NCI-H2081 treated with DMSO at 0.1 percent for 48 hours (cell line): ENCODE results near the gene PRKCSH.
A peak's percentile ranks its signal among the peaks of the same experiment; 100 is the strongest.

Source experiments
- DNase-seq: peaks from one replicate; lab custom pipeline; 2025; lab: John Stamatoyannopoulos, UW

The PRKCSH gene

DNA sequence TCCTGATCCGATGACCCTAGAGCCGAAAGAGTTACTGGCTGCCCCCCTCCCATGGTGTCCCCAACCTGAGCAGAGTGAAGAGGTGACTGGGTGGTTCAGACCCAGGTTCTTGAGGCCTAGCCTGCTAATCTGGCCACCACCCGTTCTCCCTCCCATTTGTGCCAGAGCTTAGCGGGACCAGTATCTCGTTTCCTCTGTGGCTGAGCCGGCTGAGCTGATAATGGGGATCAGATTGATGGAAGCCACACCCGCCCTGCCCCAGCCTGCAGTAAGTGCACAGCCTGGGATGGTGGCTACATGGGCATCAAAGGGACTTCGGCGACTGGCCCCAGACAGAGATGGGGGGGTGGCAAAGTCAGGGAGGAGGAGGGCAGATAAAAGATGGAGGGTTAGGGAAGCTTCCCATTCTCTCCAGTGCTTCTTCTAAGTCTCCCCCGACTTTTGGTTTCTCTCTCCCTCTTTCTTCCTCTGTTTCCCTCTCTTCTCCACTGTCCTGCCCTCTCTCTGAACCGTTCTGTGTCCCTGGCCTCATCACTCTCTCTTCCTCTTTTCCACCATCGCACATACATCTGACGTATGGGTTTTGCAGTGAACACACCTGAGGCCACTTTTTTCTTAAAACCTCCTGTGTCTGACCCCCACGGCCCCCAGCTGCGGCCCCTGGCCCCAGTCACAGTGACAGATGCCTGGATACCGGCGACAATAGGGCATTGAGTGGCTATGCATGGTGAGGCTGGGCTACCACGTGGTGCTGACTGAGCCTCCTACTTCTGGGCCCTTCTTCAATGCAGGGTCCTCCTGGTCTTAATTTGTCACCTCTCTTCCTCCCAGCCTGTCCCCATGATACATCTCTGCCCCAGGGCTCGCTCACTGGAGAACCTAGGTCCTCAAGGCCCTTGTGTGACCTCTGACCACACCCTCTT, 43.0 kb downstream of the PRKCSH start:
- no peak for DNase-seq

DNA sequence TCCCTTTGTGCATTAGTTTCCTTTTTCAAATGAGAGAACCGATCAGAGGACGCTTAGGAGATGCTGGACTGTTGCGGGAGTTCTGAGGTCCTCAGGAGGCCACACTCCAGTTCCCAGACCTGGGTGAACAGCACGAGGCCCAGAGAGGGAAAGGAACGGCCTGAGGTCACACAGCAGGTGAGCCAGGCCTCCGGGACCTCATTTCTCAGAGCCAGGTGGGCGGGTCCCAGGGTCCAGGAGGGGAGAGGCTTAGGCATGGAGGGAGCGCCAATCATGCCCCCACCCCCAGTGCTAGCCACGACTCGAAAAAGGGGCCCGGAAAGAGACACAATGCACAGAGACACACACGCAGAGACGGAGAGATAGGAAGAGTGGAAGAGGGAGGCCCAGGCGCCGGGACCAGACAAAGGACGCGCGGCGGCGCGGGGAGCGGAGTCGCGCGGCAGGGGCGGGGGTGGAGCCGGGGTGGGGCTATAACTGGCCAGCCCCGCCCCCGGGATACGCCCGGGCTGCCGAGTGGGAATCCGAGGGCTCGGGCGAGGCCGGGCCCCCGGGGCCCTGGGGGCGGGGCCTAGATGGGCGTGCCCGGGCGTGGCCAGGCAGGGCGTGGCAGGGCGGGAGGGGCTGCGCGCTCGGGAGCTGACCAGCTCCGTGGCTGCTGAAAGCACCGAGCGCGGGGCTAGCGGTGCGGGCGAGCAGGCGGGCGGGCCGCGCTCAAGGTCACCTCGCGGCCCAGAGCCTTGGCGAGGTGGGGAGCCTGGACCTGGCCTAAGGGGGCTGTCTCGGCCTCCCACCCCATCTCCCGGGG, 43.9 kb downstream of the PRKCSH start:
- DNase-seq = peak; percentile 7

DNA sequence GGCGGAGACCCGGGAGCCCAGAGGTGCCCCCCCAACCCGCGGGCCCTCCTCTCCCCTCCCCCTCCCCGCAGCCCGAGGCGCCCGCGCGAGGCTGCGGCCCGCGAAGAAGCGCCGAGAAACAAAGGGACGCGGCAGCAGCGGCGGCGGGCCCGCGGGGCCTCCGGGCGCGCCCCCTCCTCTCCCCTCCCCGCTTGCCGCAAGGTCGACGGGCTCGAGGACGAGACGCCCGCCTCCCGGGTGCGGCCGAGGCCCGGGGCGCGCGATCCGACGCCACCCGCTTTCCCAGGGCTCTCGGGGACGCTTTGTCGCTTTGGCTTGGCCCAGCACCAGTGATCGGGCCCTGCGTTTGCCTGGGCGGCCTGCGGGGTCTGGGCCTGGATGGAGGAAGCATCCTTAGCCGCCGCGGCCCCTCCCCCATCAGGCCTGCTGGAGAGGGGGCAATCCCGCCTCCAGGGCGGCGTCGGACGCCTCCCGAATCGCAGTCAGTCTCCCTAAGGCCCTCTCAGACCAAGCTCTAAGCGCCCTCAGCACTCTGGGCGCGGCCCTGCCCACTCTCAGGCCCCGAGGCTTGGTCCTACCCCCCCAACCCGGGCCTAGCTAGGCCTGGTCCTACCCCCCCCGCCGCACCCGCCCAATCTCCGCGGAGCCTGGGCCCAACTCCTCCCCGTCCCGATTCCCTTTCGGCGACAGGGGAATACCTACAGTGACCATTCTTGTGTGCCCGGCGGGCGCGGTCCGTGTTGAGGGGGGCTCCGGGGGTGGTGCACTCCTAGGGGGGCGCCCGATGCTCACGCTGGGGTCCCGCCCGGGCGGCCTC, 44.7 kb downstream of the PRKCSH start:
- DNase-seq = no peak

- DNase-seq = peak; percentile 8
These were observed 45.5 kb downstream of the PRKCSH start, which contains the start of gene ELAVL3 for GRCh38 chr19:11480715-11481533. Gene ELAVL3, minus strand, starts transcription at chr19:11481046. Its CDS starts 438 bp downstream, at chr19:11480608.

DNA sequence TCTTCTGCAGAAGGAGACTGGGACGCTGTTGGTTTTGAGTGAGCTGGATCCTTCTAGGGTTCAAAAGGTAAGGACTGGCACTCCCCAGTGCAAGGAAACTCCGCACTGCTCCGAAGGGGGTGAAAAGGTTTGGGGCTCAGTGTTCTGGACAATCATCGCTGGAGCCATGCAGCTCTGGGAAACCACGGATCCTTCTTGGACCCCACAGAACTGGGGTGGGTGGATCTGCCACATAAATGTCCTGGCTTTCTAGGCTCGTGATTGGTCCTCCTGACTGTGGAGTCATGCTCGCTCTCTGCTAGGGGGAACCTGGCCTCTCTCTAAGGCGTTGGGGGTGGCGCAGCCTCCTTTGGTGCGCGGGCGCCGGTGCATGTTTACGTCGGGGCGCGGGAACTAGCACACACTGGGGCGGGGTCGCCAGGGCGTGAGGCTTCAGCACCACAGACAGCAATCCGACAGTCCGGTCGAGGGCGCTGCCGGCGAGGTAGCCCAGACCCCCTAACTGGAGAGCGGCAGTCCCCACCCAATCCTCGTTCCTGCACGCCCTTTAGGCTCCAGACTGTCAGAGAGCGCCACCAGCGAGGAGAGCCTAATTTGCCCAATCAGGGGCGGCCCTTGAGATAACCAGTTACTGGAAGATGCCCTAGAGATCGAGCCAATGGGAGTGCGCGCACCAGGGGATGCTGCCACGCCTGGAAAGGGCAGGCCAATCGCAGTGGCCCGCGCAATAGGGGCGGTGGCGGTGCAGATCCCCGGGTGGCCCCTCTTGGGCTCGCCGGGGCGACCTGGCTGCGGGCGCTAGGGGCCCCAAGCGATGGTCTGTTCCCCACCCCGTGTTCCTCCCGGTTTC, 46.3 kb downstream of the PRKCSH start:
- peak; percentile 69 for DNase-seq

DNA sequence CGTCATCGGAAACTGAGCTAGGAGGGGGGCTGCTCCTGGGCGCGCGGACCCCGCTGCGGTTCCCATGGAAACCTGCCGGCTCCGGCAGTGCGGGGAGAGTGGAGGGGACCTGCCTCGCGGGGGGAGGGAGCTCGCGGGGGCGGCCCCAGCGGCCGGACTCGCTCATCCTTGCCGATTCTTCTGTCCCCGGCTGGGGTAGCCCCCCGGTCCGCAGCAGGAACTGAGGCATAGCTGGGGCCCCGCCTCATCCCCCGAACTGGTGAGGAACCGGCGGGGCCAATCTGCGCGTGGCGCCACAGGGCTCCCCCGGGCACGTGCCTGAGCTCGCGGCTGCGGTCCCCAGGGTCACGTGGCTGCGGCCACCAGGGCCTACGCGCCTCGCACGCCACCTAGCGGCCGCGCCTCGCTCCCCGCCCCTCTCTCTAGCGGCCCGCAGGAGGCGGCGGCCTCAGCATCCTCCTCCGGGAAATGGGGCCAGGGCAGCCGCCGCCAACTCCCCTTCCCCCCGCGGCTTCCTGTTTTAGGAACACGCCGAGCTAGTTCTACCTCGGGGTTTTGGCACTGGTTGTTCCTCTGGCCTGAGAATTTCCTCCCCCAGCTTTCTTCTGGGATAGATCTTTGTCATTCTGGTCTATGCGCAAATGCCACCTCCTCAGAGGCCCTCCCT, 47.1 kb downstream of the PRKCSH start:
- peak; percentile 43 for DNase-seq

DNA sequence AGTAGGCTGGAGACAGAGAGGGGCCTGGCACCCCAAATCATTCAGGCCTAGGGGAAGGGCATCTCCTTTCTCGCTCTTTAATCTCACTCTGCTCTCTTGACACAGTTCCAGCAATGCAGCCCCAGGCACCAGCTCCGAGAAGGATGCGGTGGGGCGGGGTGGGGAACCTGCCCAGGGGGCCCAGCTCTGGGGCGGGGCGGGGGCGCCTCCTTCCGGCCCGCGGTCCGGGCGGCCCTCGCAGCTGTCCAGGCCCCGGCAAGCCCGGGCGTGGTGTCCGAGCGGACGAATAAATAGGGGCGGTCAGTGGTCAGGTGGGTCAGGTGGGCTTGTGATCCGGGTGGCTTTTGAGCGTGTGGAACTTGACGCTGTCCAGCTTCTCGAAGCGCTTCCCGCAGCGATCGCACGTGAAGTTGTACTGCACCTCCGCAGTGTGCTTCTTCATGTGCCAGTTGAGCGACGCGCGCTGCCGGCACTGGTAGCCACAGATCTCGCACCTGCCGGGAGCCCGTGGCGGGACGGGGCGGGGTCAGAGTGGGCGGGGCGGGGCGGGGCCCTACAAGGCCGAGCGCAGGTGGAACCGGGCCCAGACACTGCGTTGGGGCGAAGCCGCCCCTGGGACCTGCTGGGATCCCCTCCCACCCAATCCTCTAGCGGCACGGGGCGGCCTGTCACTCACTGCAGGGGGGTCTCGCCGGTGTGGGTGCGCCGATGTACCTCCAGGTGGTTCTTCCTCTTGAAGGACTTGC, 48.1 kb downstream of the PRKCSH start:
- DNase-seq = no peak

GRCh38 chr19:11485245-11485837, 49.9 kb downstream of the PRKCSH start:
- DNase-seq = no peak

GRCh38 chr19:11486661-11487503, 51.4 kb downstream of the PRKCSH start:
- DNase-seq = no peak

DNA sequence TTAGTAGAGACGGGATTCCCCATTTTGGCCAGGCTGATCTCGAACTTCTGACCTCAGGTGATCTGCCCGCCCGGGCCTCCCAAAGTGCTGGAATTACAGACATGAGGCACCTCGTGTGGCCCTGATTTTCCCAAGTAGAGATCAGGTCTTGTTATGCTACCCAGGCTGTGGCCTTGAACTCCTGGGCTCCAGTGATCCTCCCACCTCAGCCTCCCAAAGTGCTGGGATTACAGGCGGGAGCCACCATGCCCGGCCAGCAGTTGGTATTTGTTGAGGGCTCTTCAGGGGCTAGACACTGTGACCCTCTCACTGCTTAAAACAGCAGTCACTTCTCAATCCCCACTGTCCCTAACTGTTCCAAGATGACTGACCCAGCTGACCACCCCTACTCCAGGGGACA, 53.9 kb downstream of the PRKCSH start:
- DNase-seq = no peak

DNA sequence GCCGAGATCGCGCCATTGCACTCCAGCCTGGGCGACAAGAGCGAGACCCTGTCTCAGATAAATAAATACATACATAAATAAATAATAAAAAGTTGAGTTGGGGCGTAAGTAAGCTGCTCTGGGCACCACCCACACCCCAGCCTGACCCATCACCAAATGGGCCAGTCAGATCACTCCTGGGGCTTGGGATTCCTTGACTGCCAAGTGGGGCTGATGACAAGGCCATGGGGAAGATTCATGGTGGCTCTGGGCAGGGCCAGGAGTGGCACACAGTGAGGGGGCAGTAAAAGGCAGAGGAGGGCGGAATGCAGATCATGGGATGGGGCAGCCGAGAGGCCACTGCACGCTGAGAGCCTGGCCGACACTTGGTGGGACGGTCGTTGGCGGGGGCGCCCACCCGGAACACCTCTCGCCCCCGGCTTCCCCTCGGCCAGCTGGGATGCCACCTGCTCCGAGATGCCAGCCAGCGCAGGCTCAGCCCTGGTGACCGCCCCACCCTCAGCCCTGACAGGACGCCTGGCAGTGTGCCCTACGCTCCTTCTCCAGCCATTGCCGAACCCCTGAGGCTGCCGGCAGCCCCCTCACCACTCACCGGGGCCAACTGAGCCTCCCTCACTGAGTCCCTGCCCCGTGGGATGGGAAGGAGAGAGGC, 59.3 kb downstream of the PRKCSH start:
- DNase-seq = no peak

DNA sequence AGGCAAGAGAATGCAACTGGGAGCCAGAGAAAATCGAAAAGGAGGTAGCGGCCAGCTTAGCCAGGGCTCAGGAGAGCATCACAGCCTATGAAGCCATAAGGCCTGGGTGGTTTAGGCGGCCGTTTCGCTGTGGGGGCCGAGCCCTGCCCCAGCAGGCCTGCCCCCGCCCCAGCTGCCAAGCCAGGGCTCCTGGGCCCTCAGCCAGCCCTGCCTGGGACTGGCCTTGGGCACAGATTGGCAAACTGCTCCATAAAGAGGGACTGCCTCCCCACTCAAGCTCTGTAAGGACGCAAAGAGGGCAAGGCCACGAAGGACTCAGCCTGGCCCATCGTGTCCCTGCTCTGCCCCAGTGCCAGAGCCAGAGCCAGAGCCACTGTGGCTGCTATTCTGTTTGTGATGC, 60.0 kb downstream of the PRKCSH start:
- DNase-seq = no peak

DNA sequence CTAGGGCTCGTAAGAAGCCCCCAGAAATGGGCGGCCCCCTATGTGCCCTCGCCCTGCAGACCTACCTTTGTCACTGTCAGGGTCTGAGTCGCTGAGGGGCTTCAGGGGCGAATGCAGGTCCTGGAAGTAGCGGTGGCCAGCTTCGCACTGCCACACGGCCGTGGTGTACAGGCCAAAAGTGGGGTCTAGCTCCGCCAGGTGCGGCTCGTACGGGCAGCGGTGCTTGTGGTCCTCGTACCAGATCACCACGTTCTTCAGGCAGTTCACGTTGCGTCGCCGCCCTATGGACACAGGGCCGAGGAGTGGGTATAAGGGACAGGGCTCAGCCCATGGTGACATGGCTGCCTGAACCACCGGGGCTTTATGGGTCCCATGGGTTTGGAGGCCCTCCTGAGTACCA, 60.5 kb downstream of the PRKCSH start:
- DNase-seq = no peak

- DNase-seq = no peak
These were observed 61.1 kb downstream of the PRKCSH start for GRCh38 chr19:11496391-11497163.

GRCh38 chr19:11499220-11499726, 63.8 kb downstream of the PRKCSH start:
- DNase-seq = no peak

- no peak for DNase-seq
These were observed 64.5 kb downstream of the PRKCSH start for GRCh38 chr19:11499890-11500420.
